GM19397 (cell line): ENCODE measurements around the gene GOLGA8T.
"Not testable (repeated sequence)": the region's sequence is repeated elsewhere in the genome, so short reads cannot be mapped to it uniquely, and the experiment has no call there.

Source experiments
- ATAC-seq: cut with Tn5 transposase; IDR thresholded peaks from one replicate; pipeline ENCODE4 v1.9.1; 2021; ENCODE audit warnings: mild to moderate bottlenecking, moderate library complexity; ENCODE audit not compliant: unreplicated experiment

Gene GOLGA8T, protein sequence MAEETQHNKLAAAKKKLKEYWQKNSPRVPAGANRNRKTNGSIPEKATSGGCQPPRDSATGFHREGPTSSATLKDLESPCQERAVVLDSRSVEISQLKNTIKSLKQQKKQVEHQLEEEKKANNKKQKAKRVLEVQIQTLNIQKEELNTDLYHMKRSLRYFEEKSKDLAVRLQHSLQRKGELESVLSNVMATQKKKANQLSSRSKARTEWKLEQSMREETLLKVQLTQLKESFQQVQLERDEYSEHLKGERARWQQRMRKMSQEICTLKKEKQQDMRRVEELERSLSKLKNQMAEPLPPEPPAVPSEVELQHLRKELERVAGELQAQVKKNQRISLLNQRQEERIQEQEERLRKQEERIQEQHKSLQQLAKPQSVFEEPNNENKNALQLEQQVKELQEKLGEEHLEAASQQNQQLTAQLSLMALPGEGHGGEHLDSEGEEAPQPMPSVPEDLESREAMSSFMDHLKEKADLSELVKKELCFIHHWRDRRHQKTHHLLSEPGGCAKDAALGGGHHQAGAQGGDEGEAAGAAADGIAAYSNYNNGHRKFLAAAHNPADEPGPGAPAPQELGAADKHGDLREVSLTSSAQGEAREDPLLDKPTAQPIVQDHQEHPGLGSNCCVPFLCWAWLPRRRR

DNA sequence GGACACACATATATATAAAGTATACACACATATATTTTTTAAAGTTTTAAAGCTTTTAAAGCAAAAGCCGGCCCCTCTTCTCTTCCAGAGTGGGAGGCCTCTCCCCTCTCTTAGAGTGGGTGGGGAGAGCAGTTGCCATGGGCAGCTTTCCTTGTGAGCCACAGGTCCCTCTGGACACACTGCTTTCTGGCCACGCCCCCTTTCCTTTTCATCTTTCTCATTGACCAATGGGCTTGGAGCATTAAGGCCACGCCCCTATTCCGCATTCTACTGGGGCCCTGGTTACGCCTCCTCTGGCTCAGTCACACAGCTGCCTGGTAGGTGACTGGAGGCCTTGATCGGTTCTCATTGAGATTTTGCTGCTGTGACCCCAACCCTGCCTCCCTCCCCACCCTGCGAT, at the start of gene GOLGA8T:
Gene GOLGA8T, plus strand, starts transcription at position 301 of the 400 bp plus-strand sequence. Its CDS starts 98 bp downstream, at position 399.
- not testable (repeated sequence) for ATAC-seq

DNA sequence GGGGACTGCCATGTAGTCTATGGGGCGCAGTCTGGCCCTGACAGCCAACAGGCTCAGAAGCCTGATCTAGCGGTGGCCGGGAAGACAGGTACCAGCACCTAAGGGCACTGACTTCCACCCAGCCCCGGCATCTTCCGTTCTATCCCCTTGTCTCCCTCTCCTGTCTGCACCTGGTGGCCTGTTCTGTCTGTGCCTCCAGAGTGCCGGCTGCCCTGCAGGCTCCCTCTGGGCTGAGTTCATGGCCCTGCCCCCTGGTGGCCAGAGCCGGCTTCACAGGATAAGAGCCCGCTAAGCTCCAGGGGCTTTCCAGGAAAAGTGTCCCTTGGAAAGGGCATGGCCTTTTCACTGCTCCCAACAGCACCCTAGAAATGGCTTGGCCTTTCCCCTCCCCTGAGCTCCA, 37.0 kb upstream of the GOLGA8T start:
- not testable (repeated sequence) for ATAC-seq

DNA sequence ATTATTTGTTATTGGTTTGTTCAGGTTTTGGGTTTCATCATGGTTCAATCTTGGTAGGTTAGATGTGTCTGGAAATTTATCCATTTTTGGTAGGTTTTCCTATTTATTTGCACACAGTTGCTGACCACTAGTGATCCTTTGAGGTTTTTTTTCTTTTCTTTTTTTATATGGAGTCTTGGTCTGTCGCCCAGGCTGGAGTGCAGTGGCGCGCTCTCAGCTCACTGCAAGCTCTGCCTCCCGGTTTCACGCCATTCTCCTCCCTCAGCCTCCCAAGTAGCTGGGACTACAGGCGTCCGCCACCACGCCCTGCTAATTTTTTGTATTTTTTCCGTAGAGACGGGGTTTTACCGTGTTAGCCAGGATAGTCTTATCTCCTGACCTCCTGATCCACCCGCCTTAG, 32.0 kb upstream of the GOLGA8T start:
- not testable (repeated sequence) for ATAC-seq

DNA sequence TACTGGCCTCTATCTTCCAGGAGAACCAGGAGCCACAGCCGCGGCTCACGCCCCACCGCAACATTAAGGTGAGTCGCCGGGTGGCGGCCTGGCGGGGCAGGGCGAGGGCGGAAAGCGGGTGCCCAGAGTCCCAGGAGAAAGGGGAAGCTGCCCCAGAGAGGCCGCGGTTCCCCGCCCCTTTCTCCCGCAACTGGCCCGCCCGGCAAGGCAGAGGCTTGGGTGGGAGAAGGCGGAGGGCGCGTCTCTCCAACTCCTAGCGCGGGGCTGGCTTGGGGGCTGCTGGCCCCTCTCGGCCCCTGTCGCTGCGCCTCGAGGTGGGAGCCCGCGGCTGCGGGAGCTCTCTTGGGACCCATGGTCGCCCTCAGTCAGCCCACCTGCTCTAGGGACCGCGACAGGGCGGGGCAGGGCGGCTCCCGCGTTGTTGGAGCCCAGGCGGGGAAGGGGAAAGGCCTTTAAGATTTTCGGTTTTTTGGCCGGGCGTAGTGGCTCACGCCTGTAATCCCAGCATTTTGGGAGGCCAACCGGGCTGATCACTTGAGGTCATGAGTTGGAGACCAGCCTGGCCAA, 30.8 kb upstream of the GOLGA8T start:
- ATAC-seq: not testable (repeated sequence)

DNA sequence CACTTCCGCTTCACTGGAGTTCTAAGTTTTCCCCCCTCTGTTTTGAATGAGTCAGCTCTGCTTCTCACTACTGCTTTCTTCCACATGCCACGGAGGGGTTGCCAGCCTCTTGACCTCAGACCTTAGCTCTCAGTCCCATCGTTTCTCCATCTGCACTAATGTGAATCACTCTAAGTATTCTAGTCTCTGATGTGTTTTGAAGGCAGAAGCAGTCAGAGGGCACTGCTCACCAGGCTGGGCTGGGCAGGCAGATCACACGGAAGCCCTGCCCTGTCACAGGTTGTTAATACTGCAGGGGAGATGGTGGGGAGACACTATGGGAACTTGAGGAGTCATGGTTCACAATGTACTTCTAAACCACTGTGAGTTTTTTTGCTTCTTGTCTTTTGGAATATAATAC, 24.3 kb upstream of the GOLGA8T start:
- not testable (repeated sequence) for ATAC-seq

DNA sequence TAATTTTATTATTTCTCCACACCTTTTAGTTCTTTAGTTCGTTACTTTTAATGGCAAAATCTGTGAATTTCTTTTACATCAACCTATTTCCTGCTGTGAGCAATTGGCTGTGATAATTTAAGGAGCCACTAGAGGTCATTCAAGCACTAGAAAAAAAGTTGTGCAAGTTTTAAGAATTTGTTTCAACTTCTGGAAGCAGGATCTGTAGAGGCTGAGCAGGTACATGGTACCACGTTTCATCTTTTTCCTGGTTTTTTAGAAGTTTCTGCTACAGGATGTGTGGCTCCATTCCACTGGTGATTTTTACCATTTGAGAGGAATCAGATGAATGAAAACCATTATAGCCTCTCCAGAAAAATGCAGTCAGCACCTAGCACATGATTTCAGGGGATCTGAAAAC, 4.8 kb upstream of the GOLGA8T start:
- ATAC-seq: not testable (repeated sequence)

DNA sequence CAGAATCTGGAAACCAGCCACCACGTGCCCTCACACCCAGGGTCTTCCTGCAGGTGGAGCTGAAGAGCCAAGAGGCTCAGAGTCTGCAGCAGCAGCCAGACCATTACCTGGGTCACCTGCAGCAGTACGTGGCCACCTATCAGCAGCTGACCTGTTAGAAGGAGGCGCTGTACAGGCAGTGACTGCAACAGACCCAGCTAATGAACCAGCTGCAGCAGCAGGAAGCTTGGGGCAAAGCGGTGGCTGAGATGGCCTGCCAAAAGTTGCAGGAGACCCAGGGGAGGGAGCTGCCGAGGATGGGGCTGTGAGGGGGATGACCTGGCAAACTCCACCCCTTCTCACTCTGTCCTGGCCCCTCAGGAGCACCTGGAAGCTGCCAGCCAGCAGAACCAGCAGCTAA, 8.4 kb downstream of the GOLGA8T start:
- not testable (repeated sequence) for ATAC-seq

GRCh38 chr15:30149891-30150290, 15.0 kb downstream of the GOLGA8T start:
- ATAC-seq: not testable (repeated sequence)

DNA sequence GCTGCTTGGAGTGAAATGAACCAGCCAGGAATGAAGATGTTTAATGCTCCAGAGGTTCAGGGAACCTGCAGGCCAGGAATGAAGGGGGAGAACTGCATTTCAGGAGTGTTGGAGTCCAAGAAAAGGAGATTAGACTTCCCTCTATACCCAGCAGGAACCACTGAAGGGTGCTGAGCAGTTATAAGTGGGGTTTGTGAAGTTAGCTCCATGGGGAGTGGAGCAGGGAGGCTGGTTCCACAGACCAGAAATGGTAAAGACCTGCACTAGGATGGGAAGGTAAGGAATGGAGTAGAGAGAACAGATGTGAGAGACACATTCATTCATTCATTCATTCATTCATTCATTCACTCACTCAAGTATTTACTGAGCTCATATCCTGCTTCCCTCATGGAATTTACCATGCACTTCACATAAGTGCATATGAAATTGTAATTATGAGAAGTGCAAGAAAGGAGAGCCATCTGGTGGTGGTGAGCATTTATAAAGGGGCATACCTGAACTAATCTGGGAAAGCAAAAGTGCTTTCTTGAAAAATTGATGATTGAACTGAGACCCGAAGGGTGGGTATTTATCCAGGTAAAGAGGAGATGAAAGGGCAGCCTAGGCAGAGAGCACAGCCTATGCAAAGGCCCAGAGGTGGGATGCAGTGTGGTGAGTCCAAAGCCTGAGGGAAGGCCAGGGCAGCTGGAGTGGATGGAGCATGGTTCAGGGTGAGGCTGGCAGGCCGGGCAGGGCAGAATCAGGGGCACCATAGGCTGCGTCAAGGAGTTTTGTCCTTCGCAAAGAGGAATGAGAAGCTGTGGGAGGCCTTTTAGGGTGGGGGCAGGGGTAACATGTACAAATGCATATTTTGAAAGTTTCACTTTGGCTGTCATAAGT, 27.9 kb downstream of the GOLGA8T start:
- not testable (repeated sequence) for ATAC-seq

DNA sequence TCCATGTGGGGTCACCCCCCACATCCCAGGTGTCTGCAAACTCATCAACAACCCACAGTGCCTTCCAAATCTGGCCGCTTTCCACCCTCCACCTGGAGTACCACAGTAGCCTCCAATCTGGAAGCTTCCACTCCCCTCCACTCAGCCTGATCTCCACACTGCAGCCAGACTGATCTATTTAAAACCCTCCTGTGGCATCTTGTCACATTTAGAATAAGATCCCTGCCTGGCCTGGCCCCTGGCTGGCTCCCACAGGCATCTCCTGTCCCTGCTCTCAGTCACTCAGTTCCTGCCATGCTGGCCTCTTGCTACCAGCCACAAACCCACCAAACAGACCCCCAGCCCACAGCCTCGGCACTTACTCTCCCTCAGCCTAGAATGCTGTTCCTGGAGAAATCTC, 28.9 kb downstream of the GOLGA8T start:
- not testable (repeated sequence) for ATAC-seq

GRCh38 chr15:30164257-30164656, 29.4 kb downstream of the GOLGA8T start:
- not testable (repeated sequence) for ATAC-seq

GRCh38 chr15:30167403-30167802, 32.6 kb downstream of the GOLGA8T start:
- not testable (repeated sequence) for ATAC-seq

GRCh38 chr15:30167886-30168285, 33.0 kb downstream of the GOLGA8T start:
- ATAC-seq: not testable (repeated sequence)

- not testable (repeated sequence) for ATAC-seq
Measured at GRCh38 chr15:30171452-30171851, 36.6 kb downstream of the GOLGA8T start.

- not testable (repeated sequence) for ATAC-seq
Measured at GRCh38 chr15:30173041-30173608, 38.3 kb downstream of the GOLGA8T start.

- not testable (repeated sequence) for ATAC-seq
Measured at GRCh38 chr15:30175291-30175690, 40.4 kb downstream of the GOLGA8T start.

- not testable (repeated sequence) for ATAC-seq
Measured at GRCh38 chr15:30176613-30177012, 41.8 kb downstream of the GOLGA8T start.

GRCh38 chr15:30179814-30180213, 45.0 kb downstream of the GOLGA8T start:
- ATAC-seq: not testable (repeated sequence)

- not testable (repeated sequence) for ATAC-seq
Measured at GRCh38 chr15:30185495-30185894, 50.6 kb downstream of the GOLGA8T start.

- not testable (repeated sequence) for ATAC-seq
Measured at GRCh38 chr15:30187429-30187828, 52.6 kb downstream of the GOLGA8T start.
